Measurements from ENCODE around the gene CACUL1.
"Not testable (repeated sequence)": the region's sequence is repeated elsewhere in the genome, so short reads cannot be mapped to it uniquely, and the experiment has no call there.

Gene CACUL1

GRCh38 chr10:118782916-118783465, 28.2 kb upstream of the CACUL1 start:
- ATAC-seq = not testable (repeated sequence)

DNA sequence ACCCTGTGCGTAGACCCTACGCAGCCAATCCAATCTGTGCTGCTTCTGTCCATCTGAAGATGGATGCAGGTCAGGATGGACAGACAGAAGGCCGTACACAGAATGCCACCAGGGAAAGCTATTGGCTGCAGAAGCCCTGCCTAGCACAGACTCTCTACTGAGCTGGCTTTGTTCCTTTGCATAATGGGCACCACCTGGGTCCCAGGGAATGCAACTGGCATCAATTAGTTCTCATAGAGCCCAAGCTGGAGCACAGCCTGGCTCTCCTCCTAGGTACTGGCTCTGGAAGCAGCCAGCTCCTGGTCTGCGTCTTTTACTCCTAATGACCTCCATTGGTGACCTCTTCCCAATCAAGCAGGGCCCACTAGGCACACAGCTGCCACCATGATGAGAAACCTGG, 26.8 kb upstream of the CACUL1 start:
- TF ChIP-seq CSRNP3 (CRISPR knock-in tag; IDR thresholded peaks at IDR 0.05) = no peak
- TF ChIP-seq CSDC2 (CRISPR knock-in tag; IDR thresholded peaks at IDR 0.05) = no peak
- no peak for TF ChIP-seq SNAI2 (CRISPR knock-in tag; IDR thresholded peaks at IDR 0.05)
- no peak for TF ChIP-seq ESRRG (CRISPR knock-in tag; IDR thresholded peaks at IDR 0.05)
- TF ChIP-seq OSR1 (CRISPR knock-in tag; IDR thresholded peaks at IDR 0.05) = no peak
- TF ChIP-seq ZFP30 (CRISPR knock-in tag; IDR thresholded peaks at IDR 0.05) = no peak
- no peak for ATAC-seq

GRCh38 chr10:118778727-118779126, 24.0 kb upstream of the CACUL1 start:
- TF ChIP-seq ISL1 (CRISPR knock-in tag; IDR thresholded peaks at IDR 0.05) (no peak), ARNTL (CRISPR knock-in tag; IDR thresholded peaks at IDR 0.05; ENCODE audit: borderline replicate concordance, low read depth) (no peak), PPARA (CRISPR knock-in tag; IDR thresholded peaks at IDR 0.05; ENCODE audit: borderline replicate concordance) (no peak), GLIS3 (CRISPR knock-in tag; IDR thresholded peaks at IDR 0.05) (no peak), TOX (CRISPR knock-in tag; IDR thresholded peaks at IDR 0.05; ENCODE audit: borderline replicate concordance) (no peak), TCF4 (CRISPR knock-in tag; IDR thresholded peaks at IDR 0.05; ENCODE audit: borderline replicate concordance) (no peak), OSR1 (CRISPR knock-in tag; IDR thresholded peaks at IDR 0.05) (no peak), ZFP30 (CRISPR knock-in tag; IDR thresholded peaks at IDR 0.05) (no peak), CSDC2 (CRISPR knock-in tag; IDR thresholded peaks at IDR 0.05) (no peak), ZNF8 (CRISPR knock-in tag; IDR thresholded peaks at IDR 0.05) (no peak), CSRNP3 (CRISPR knock-in tag; IDR thresholded peaks at IDR 0.05) (no peak), ZNF565 (CRISPR knock-in tag; conservative IDR thresholded peaks at IDR 0.05; ENCODE audit: low read depth) (no peak), ZFP3 (CRISPR knock-in tag; IDR thresholded peaks at IDR 0.05) (no peak), RARB (CRISPR knock-in tag; IDR thresholded peaks at IDR 0.05) (no peak), SNAI2 (CRISPR knock-in tag; IDR thresholded peaks at IDR 0.05) (no peak), ZC3H10 (CRISPR knock-in tag; IDR thresholded peaks at IDR 0.05) (no peak)
- TF ChIP-seq, protein P1, sequence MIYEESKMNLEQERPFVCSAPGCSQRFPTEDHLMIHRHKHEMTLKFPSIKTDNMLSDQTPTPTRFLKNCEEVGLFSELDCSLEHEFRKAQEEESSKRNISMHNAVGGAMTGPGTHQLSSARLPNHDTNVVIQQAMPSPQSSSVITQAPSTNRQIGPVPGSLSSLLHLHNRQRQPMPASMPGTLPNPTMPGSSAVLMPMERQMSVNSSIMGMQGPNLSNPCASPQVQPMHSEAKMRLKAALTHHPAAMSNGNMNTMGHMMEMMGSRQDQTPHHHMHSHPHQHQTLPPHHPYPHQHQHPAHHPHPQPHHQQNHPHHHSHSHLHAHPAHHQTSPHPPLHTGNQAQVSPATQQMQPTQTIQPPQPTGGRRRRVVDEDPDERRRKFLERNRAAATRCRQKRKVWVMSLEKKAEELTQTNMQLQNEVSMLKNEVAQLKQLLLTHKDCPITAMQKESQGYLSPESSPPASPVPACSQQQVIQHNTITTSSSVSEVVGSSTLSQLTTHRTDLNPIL (CRISPR knock-in tag; IDR thresholded peaks at IDR 0.05; ENCODE audit: low read depth) = no peak
- TF ChIP-seq, protein P2, sequence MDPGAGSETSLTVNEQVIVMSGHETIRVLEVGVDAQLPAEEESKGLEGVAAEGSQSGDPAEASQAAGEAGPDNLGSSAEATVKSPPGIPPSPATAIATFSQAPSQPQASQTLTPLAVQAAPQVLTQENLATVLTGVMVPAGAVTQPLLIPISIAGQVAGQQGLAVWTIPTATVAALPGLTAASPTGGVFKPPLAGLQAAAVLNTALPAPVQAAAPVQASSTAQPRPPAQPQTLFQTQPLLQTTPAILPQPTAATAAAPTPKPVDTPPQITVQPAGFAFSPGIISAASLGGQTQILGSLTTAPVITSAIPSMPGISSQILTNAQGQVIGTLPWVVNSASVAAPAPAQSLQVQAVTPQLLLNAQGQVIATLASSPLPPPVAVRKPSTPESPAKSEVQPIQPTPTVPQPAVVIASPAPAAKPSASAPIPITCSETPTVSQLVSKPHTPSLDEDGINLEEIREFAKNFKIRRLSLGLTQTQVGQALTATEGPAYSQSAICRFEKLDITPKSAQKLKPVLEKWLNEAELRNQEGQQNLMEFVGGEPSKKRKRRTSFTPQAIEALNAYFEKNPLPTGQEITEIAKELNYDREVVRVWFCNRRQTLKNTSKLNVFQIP (CRISPR knock-in tag; IDR thresholded peaks at IDR 0.05; ENCODE audit: borderline replicate concordance, low read depth) = no peak
- ATAC-seq = no peak

GRCh38 chr10:118776960-118777359, 22.2 kb upstream of the CACUL1 start:
- TF ChIP-seq PPARA (CRISPR knock-in tag; IDR thresholded peaks at IDR 0.05; ENCODE audit: borderline replicate concordance) (no peak), ZFP3 (CRISPR knock-in tag; IDR thresholded peaks at IDR 0.05) (no peak), ZFP30 (CRISPR knock-in tag; IDR thresholded peaks at IDR 0.05) (no peak), ARNTL (CRISPR knock-in tag; IDR thresholded peaks at IDR 0.05; ENCODE audit: borderline replicate concordance, low read depth) (no peak), RARB (CRISPR knock-in tag; IDR thresholded peaks at IDR 0.05) (no peak), GLIS3 (CRISPR knock-in tag; IDR thresholded peaks at IDR 0.05) (no peak), ZNF565 (CRISPR knock-in tag; conservative IDR thresholded peaks at IDR 0.05; ENCODE audit: low read depth) (no peak), ESRRG (CRISPR knock-in tag; IDR thresholded peaks at IDR 0.05) (no peak), TOX (CRISPR knock-in tag; IDR thresholded peaks at IDR 0.05; ENCODE audit: borderline replicate concordance) (no peak), ZNF8 (CRISPR knock-in tag; IDR thresholded peaks at IDR 0.05) (no peak), BACH2 (CRISPR knock-in tag; IDR thresholded peaks at IDR 0.05; ENCODE audit: borderline replicate concordance) (no peak), ISL1 (CRISPR knock-in tag; IDR thresholded peaks at IDR 0.05) (no peak)
- TF ChIP-seq, protein P2 (CRISPR knock-in tag; IDR thresholded peaks at IDR 0.05; ENCODE audit: borderline replicate concordance, low read depth) = no peak
- TF ChIP-seq, protein P1 (CRISPR knock-in tag; IDR thresholded peaks at IDR 0.05; ENCODE audit: low read depth) = no peak
- no peak for ATAC-seq
